ENCODE results near the gene LPO. TPM values are rescaled to one million over a fixed set of nuclear protein-coding genes. Genes with fewer than 3 reads are reported as not detected.

Gene LPO
- total RNA-seq, 2 experiments from 2014 or later: not detected

- Mint-ChIP-seq H3K27ac (no peak overlapping the region), H3K9me3 (no peaks in the 10 kb centered on the region), H3K36me3 (ENCODE audit: low read depth) (no peaks in the 10 kb centered on the region), H3K27me3 (peaks cover 14% of the 10 kb centered on the region), H3K4me1 (ENCODE audit: low read depth) (peaks cover 6% of the 10 kb centered on the region), H3K4me3 (no peak overlapping the region)
- ChIA-PET CTCF (interaction anchor here (0.8 to 2.1 kb wide), 4 partner anchors 9 to 80 kb away, joined by 3 to 8 read pairs (median 4); no protein-coding TSS in a partner anchor), POLR2A (interaction anchor here (1.1 kb wide), 1 partner anchor 22 kb away, joined by 3 read pairs; no protein-coding TSS in a partner anchor)
- ATAC-seq (peak; percentile 53), DNase-seq (peak; percentile 34)
- intact Hi-C loops (cut with micrococcal nuclease): no loop called here
- TF ChIP-seq, protein P1, sequence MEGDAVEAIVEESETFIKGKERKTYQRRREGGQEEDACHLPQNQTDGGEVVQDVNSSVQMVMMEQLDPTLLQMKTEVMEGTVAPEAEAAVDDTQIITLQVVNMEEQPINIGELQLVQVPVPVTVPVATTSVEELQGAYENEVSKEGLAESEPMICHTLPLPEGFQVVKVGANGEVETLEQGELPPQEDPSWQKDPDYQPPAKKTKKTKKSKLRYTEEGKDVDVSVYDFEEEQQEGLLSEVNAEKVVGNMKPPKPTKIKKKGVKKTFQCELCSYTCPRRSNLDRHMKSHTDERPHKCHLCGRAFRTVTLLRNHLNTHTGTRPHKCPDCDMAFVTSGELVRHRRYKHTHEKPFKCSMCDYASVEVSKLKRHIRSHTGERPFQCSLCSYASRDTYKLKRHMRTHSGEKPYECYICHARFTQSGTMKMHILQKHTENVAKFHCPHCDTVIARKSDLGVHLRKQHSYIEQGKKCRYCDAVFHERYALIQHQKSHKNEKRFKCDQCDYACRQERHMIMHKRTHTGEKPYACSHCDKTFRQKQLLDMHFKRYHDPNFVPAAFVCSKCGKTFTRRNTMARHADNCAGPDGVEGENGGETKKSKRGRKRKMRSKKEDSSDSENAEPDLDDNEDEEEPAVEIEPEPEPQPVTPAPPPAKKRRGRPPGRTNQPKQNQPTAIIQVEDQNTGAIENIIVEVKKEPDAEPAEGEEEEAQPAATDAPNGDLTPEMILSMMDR (IDR thresholded peaks at IDR 0.05): no peak
Measured at GRCh38 chr17:58279736-58280479, 41.5 kb downstream of the LPO start.

DNA sequence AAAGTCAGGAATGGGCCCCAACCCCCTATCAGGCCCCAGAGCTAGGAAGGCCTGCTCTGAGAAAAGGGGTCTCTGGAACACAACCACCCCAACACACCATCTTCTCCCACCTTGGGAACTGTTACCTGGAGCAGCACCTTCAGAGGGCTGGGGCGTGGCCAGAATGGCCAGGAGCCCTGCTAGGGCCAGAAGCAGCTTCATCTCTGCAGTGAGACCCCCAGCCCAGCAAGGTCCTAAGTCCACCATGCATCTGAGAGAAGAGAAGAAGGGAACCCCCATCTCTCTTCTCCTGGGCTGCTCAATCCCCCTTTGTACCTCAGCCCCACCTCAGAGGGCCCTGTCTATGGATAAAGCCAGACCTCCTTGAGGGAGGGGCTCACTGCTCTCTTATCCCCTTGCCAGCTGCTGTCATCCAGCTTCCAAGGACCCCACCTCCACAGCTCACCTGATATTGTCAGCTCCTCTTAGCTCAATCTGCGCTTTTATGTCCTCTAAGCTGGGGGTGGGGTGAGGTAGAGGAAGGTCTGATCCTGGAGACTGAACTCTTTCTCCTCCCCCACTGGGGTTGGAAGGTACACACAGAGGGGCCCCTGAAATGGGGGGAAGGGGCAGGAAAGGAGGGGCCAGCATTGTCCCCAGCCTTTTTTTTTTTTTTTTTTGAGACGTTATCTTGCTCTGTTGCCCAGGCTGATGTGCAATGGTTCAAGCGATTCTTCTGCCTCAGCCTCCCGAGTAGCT, 42.3 kb downstream of the LPO start, which contains the start of gene MPO:
Gene MPO, minus strand, starts transcription at position 456 of the 738 bp plus-strand sequence. Its CDS starts 177 bp downstream, at position 279.
- DNase-seq (no peak), ATAC-seq (no peak)
- peaks cover 7% of the 10 kb centered on the region for H3K4me1 Mint-ChIP-seq (ENCODE audit: low read depth)
- ChIA-PET POLR2A (interaction anchor here (1.1 kb wide), 1 partner anchor 23 kb away, joined by 3 read pairs; no protein-coding TSS in a partner anchor), CTCF (interaction anchor here (0.8 to 2.1 kb wide), 4 partner anchors 8 to 81 kb away, joined by 3 to 8 read pairs (median 4); no protein-coding TSS in a partner anchor)
- H3K36me3 Mint-ChIP-seq (ENCODE audit: low read depth): no peaks in the 10 kb centered on the region
- TF ChIP-seq, protein P1 (IDR thresholded peaks at IDR 0.05): no peak
- H3K27ac Mint-ChIP-seq: no peak within 1 kb of the TSS
- H3K9me3 Mint-ChIP-seq: no peaks in the 10 kb centered on the region
- H3K4me3 Mint-ChIP-seq: no peak within 1 kb of the TSS
- intact Hi-C loops (cut with micrococcal nuclease): no loop called here
- peaks cover 16% of the 10 kb centered on the region for H3K27me3 Mint-ChIP-seq

DNA sequence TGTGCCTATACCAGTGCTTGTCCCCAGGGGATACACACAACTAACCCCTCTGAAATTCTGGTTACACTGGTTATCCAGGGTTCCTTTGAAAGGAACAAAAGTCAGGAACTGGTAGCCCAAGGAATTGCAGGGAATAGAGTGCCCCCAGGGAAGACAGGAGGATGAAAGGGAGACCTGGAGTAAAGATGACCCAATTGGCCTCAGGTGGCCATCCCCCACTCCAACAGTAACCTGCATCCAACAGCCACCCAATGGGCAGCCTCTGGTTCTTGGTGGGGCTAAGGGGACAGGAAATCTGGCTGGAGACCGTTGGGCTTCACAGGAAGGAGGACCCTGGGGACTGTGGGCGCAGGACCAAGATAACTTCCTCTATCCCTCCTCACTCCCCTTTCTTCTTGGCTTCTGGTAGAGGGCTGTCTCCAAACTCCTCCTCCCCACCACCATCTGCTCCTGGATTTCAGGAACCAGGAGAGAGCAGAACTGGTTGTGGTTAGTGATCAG, 43.2 kb downstream of the LPO start:
- DNase-seq: no peak
- H3K27ac Mint-ChIP-seq: no peak overlapping the region
- POLR2A ChIA-PET: interaction anchor here (0.6 kb wide), 1 partner anchor 35 kb away, joined by 4 read pairs; no protein-coding TSS in a partner anchor

DNA sequence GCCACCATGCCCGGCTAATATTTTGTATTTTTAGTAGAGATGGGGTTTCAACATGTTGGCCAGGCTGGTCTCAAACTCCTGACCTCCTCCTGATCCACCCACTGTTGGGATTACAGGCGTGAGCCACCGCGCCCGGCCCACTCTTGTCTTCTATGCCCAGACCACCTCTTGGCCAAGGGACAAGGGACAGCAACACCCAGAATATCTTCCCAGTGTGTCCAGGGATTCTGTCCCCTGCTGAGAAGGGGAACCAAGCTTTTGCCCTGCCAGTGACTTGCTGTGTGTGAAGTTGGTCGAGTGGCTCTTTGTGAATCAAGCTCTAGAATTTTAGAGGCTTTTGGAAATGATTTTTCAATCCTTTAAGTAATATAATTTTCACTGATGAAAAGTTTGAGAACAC, 44.1 kb downstream of the LPO start:
- DNase-seq: no peak
- Mint-ChIP-seq H3K4me1 (ENCODE audit: low read depth) (peaks cover 7% of the 10 kb centered on the region), H3K9me3 (no peaks in the 10 kb centered on the region), H3K4me3 (no peak overlapping the region), H3K27ac (no peak overlapping the region), H3K36me3 (ENCODE audit: low read depth) (no peaks in the 10 kb centered on the region), H3K27me3 (peaks cover 17% of the 10 kb centered on the region)
- intact Hi-C loops (cut with micrococcal nuclease): no loop called here
- ATAC-seq: no peak
- POLR2A ChIA-PET: no interaction called here
- CTCF ChIA-PET: interaction anchor here (0.8 kb wide), 1 partner anchor 82 kb away, joined by 3 read pairs; no protein-coding TSS in a partner anchor
- TF ChIP-seq, protein P1 (IDR thresholded peaks at IDR 0.05): no peak

More for the DNA sequence above, 43.2 kb downstream of the LPO start:
- no peak for ATAC-seq
- no peaks in the 10 kb centered on the region for H3K36me3 Mint-ChIP-seq (ENCODE audit: low read depth)
- CTCF ChIA-PET: interaction anchor here (2.1 kb wide), 1 partner anchor 24 kb away, joined by 8 read pairs; no protein-coding TSS in a partner anchor
- TF ChIP-seq, protein P1 (IDR thresholded peaks at IDR 0.05): no peak
- intact Hi-C loops (cut with micrococcal nuclease): no loop called here
- no peak overlapping the region for H3K4me3 Mint-ChIP-seq
- peaks cover 16% of the 10 kb centered on the region for H3K27me3 Mint-ChIP-seq
- H3K4me1 Mint-ChIP-seq (ENCODE audit: low read depth): peaks cover 7% of the 10 kb centered on the region
- H3K9me3 Mint-ChIP-seq: no peaks in the 10 kb centered on the region
